LNCAP (cell line): ENCODE data around the gene RAPGEF4.

Experiments used
- CTCF ChIP-seq: fragments of 450-650 bp; IDR thresholded peaks from 2 replicates; pipeline ENCODE4 v1.5.1; 2017; ENCODE audit warnings: mild to moderate bottlenecking

Gene RAPGEF4

DNA sequence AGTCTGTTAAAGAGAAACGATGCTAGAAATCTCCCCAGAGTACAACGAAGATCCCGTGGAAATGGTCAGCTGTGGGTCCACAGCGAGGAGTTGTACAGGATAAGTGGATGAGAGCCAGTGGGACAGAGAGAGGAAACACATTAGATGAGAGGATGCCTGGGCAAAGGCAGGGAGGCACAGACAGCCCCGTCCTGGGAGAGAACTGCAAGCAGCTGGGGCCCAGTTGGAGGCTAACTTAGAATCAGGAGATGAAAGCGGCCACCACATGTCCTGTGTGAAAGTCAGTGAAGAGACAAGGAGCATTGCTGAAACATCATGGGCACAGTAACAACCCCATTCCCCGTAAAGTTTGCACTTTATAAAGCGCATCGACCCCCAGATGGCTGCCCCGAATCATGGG lies 157.5 kb downstream of the RAPGEF4 start:
- TF ChIP-seq CTCF, result no peak

GRCh38 chr2:172893671-172894070 lies 158.0 kb downstream of the RAPGEF4 start:
- TF ChIP-seq CTCF, result no peak

GRCh38 chr2:172894689-172895387 lies 159.2 kb downstream of the RAPGEF4 start:
- TF ChIP-seq CTCF, result no peak

DNA sequence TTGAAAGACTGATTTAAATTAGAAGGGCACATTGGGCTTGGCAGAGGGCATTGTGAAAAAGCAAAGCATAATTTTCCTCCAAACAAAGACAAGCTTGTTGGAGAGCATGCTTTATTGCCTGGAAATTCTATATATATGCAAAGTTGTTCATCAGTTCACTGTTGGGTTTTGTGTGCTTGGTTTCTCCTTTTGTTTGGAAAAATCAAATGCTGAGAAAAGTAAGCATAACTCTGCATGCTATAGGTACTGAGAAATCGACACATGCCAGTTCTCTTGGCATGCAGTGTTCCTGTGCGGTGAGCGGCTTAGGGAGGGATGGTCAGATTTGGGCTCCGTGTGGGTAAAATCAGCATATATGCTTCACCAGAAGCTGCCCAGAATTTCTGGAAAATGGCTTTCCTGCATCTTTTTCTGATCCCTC lies 161.0 kb downstream of the RAPGEF4 start:
- no peak for TF ChIP-seq CTCF

GRCh38 chr2:172900871-172901270 lies 165.2 kb downstream of the RAPGEF4 start:
- no peak for TF ChIP-seq CTCF

DNA sequence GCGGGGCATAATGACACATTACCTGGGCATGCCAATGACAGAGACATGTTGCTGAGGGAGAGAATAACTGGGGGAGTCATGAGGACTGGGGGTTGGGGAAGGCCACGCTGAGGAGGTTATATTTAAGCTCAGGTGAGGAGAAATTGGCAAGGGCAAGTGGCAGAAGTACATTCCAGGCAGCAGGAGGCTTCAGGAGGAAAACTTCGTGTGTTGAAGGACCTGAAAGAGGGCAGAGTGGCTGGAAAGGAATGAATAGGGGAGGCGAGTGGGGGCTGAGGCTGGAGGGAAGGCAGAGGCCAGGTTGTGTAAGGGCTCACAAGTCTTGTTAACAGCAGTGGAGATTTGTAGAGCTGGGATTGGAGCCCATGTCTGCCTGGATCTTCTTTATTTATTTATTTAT lies 166.3 kb downstream of the RAPGEF4 start:
- no peak for TF ChIP-seq CTCF

DNA sequence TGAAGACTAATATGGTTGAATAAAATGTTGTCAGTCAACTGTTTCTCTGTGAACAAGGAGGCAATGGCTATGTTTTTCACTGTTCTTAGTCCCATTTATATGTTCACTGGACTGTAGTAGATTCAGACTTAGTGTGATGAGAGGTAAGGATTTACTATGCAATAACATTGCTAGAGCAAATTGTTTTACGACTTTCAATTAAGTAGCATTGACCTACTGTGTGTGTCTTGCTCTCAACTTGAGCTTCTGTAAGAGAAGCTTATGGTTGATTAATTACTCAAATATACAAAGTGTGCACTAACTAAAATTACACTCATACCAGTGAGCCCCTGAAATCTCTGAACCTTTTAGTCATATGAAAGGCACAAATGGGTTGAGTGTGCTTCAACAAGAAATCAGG lies 168.6 kb downstream of the RAPGEF4 start:
- TF ChIP-seq CTCF, result no peak
